Mesothelial cell of epicardium (in vitro differentiated cells): ENCODE results near the gene LMNB1. TPM values are rescaled to one million over a fixed set of nuclear protein-coding genes. Genes with fewer than 3 reads are reported as not detected.
A peak's percentile ranks its signal among the peaks of the same experiment; 100 is the strongest.
"Not testable (repeated sequence)": the region's sequence is repeated elsewhere in the genome, so short reads cannot be mapped to it uniquely, and the experiment has no call there.

Experiments
- DNase-seq, 2 experiments: peaks; one replicate each; pipeline ENCODE4 v3.0.0; 2021; ENCODE audit warnings: low spot score in 2 of 2; ENCODE audit not compliant: unreplicated experiment in 2 of 2
- H3K27ac Mint-ChIP-seq: 2 replicates; pipeline ENCODE4 v1.8.0; 2021; ENCODE audit warnings: mixed read lengths
- H3K27me3 Mint-ChIP-seq: 2 replicates; pipeline ENCODE4 v1.8.0; 2021; ENCODE audit warnings: low read depth, mixed read lengths
- H3K36me3 Mint-ChIP-seq: 2 replicates; pipeline ENCODE4 v1.8.0; 2021; ENCODE audit warnings: mixed read lengths
- H3K4me1 Mint-ChIP-seq: 2 replicates; pipeline ENCODE4 v1.8.0; 2021; ENCODE audit warnings: mixed read lengths
- H3K4me3 Mint-ChIP-seq: 2 replicates; pipeline ENCODE4 v1.8.0; 2021; ENCODE audit warnings: mild to moderate bottlenecking, moderate library complexity, mixed read lengths
- H3K9me3 Mint-ChIP-seq: 2 replicates; pipeline ENCODE4 v1.8.0; 2021; ENCODE audit warnings: mixed read lengths
- total RNA-seq: library from RNA; stranded (reverse); gene quantifications from 3 replicates; pipeline ENCODE4 v1.2.1, GENCODE V29; 2021
- TF ChIP-seq, protein P1 (sequence below): fragments of 200-600 bp; sonication (generic); IDR thresholded peaks from one replicate; pipeline ENCODE4 v1.5.0; 2021; ENCODE audit warnings: antibody characterized with exemption; ENCODE audit not compliant: unreplicated experiment

LMNB1 gene
- total RNA-seq, 1 donor from 2014 or later = 84.4 TPM

DNA sequence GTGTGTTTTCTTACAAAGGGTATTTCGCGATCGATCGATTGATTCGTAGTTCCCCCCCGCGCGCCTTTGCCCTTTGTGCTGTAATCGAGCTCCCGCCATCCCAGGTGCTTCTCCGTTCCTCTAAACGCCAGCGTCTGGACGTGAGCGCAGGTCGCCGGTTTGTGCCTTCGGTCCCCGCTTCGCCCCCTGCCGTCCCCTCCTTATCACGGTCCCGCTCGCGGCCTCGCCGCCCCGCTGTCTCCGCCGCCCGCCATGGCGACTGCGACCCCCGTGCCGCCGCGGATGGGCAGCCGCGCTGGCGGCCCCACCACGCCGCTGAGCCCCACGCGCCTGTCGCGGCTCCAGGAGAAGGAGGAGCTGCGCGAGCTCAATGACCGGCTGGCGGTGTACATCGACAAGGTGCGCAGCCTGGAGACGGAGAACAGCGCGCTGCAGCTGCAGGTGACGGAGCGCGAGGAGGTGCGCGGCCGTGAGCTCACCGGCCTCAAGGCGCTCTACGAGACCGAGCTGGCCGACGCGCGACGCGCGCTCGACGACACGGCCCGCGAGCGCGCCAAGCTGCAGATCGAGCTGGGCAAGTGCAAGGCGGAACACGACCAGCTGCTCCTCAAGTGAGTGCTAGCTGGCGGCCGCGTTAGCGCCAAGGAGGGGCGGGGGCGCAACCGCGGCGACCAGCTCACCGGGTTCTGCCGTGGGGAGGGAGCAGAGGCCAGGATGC lies 480 bp downstream of the LMNB1 start:
- no peaks in the 10 kb centered on the region for H3K9me3 Mint-ChIP-seq
- DNase-seq = peak; percentile 42 to 73
- peak overlapping the region; percentile 92 for H3K4me3 Mint-ChIP-seq
- TF ChIP-seq, protein P1, sequence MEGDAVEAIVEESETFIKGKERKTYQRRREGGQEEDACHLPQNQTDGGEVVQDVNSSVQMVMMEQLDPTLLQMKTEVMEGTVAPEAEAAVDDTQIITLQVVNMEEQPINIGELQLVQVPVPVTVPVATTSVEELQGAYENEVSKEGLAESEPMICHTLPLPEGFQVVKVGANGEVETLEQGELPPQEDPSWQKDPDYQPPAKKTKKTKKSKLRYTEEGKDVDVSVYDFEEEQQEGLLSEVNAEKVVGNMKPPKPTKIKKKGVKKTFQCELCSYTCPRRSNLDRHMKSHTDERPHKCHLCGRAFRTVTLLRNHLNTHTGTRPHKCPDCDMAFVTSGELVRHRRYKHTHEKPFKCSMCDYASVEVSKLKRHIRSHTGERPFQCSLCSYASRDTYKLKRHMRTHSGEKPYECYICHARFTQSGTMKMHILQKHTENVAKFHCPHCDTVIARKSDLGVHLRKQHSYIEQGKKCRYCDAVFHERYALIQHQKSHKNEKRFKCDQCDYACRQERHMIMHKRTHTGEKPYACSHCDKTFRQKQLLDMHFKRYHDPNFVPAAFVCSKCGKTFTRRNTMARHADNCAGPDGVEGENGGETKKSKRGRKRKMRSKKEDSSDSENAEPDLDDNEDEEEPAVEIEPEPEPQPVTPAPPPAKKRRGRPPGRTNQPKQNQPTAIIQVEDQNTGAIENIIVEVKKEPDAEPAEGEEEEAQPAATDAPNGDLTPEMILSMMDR = no peak
- H3K4me1 Mint-ChIP-seq = peaks cover 24% of the 10 kb centered on the region
- peaks cover 2% of the 10 kb centered on the region for H3K36me3 Mint-ChIP-seq
- no peaks in the 10 kb centered on the region for H3K27me3 Mint-ChIP-seq
- H3K27ac Mint-ChIP-seq = peak overlapping the region; percentile 96

DNA sequence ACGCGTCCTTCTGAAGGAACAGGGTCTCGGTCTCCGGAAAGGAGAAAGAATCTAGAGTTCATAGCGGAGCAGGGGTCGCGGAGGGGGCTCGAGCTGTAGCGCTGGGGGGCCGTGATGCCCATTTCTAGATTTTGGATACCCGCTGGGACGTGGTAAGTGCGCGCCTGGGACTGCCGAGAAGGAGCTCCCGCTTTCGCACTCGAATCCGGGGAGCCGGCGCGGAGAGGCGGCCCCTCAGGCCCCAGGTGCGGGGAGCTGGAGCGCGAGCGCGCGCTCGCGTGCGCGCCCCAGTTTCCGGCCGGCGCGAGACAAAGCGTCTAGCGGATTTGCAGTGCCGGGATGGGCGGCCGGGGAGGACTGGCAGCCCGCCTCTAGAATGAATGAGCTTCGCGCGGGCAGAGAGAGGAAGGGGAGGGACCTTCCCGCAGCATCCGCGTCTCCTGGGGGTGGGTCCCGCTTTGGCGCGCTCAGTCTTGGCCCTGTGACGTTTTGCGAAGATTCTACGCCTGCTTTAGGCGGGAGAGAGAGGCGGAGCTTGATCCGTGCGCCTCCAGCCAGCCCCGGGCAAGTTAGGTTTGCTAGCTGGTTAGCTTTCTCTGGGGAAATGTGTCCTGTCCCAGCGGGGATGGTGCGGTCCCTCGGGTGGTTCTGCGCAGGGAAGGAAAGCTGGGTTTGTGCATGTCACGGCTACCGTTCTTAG lies 1.2 kb downstream of the LMNB1 start:
- peak overlapping the region; percentile 92 for H3K4me3 Mint-ChIP-seq
- peaks cover 24% of the 10 kb centered on the region for H3K4me1 Mint-ChIP-seq
- peak; percentile 67 to 83 for DNase-seq
- H3K27me3 Mint-ChIP-seq = no peaks in the 10 kb centered on the region
- peaks cover 2% of the 10 kb centered on the region for H3K36me3 Mint-ChIP-seq
- H3K27ac Mint-ChIP-seq = peak overlapping the region; percentile 94
- H3K9me3 Mint-ChIP-seq = no peaks in the 10 kb centered on the region
- TF ChIP-seq, protein P1 = no peak

DNA sequence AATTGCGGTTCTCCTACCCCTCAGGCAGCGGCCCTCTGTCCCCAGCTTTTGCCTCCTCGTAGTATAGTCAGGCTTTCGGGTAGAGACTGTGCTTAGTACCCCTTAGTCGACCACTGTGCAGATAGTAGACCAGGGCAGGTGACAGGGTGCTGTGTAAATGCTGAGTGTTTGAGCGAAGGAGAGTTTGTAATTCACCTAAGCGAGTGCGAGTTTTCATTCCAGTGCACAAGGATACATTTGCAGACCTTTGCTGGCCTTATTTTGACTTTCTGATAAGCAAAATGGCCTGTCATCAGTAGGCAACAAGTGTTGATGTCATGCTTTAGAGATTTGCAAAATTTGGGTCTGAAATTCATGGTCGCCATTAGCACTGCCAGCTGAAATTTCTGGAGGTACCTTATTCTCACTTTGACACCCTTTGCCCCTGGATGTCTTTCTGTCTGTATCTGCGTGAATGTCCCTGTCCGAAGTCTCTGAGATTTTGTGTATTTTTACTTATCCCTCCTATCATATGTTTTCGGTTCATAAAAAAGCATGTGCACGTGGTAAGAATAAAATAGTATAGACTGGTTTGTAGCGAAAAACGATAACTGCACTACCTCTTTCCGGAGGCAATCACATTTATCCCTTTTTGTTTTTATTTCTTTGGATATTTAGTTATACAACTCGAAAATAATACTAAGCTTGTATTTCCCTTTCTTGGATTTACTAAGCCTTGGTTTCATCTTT lies 1.9 kb downstream of the LMNB1 start:
- Mint-ChIP-seq H3K9me3 (no peaks in the 10 kb centered on the region), H3K4me1 (peaks cover 29% of the 10 kb centered on the region), H3K27ac (peak overlapping the region; percentile 85), H3K27me3 (no peaks in the 10 kb centered on the region), H3K4me3 (peak overlapping the region; percentile 92), H3K36me3 (peaks cover 4% of the 10 kb centered on the region)
- no peak for DNase-seq
- TF ChIP-seq, protein P1 = no peak

DNA sequence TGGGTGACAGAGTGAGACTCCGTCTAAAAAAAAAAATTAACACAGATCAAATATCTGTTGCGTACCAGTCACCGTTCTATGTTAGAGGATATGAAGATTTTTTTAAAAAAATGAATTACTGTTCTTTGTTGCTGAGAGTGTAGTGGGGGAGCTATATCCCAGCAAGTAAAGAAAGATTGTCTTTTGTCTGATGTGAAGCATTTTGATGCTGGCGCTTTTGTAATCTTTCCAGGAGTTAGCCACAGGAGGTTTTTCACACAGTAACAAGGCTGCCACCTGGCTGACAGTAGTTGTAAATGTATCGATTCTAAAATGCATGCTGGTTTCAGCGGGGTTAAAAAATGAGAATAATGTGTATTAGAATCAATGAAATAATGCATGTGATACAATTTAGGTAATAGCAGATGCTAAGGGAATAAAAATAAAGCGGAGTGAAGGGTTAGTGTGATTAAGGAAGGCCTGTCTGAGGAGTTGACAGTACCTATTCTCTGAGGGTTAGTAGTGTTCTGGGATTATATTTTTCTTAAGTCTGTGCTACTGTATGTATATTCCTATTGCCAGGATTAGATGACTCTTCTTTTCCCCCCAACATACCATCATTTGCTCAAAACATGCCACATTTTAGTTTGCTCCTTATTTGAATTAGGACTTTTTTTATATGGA lies 3.4 kb downstream of the LMNB1 start:
- DNase-seq = no peak
- peaks cover 29% of the 10 kb centered on the region for H3K4me1 Mint-ChIP-seq
- H3K27ac Mint-ChIP-seq = peak overlapping the region; percentile 62

DNA sequence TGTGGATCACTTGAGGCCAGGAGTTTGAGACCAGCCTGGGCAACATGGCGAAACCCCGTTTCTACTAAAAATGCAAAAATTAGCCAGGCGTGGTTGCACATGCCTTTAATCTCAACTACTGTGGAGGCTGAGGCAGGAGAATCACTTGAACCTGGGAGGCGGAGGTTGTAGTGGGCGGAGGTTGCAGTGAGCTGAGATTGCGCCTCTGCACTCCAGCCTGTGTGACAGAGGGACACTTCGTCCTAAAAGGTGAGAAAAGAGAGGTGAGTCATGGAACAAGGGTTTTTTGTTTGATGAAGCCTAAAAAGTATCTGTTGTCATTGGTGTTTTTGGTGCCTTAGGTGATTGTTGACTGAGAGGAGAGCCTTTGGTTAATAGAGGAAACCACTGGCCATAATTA lies 11.5 kb downstream of the LMNB1 start:
- H3K4me3 Mint-ChIP-seq, H3K27me3 Mint-ChIP-seq, H3K9me3 Mint-ChIP-seq, DNase-seq, H3K4me1 Mint-ChIP-seq, H3K36me3 Mint-ChIP-seq, H3K27ac Mint-ChIP-seq: not testable (repeated sequence)

More for the DNA sequence above, 3.4 kb downstream of the LMNB1 start:
- TF ChIP-seq, protein P1 = peak; percentile 36
- H3K4me3 Mint-ChIP-seq = peak overlapping the region; percentile 92
- peaks cover 4% of the 10 kb centered on the region for H3K36me3 Mint-ChIP-seq
- no peaks in the 10 kb centered on the region for H3K27me3 Mint-ChIP-seq
- H3K9me3 Mint-ChIP-seq = no peaks in the 10 kb centered on the region
